Heart left ventricle (tissue), 13 donors: ENCODE results near the gene MAP9.

Experiments
- POLR2A ChIP-seq, 2 donors: fragments of 450-650 bp; IDR thresholded peaks; one replicate each; pipeline ENCODE4 v1.6.1; 2017; ENCODE audit warnings: antibody characterized with exemption in 2 of 2, mild to moderate bottlenecking in 2 of 2, moderate library complexity in 2 of 2
- TF ChIP-seq, protein P1 (sequence below), 12 donors: fragments of 200-600 bp; sonication (generic) in 4 of 12; IDR thresholded peaks; one replicate each; pipeline versions ENCODE4 v1.5.0 to v1.8.0; 2018 to 2022; ENCODE audit warnings: antibody characterized with exemption in 12 of 12, mild to moderate bottlenecking in 5 of 12
- donor health status: ischemic (EF 13 %, LVEDD 7.1; RV severe dilation, severe dysfunction).
- donor health status: DM: no; HTN: yes; CAD: no.
- donor health status: DM: no; HTN: no; CAD: no.
- donor health status: ischemic (EF 25% LVEDD 6.9; RV normal size, moderate dysfunction).
- donor health status: ischemic (EF 25% LVEDD 5.7; RV mildly dilated, moderate dysfunction).
- donor health status: ischemic (EF 35%, LVEDD 5.7; RV mildly dilated, moderate dysfunction).
- donor health status: nonischemic (EF 11% LVEDD 7.7; RV severe dilation, severe dysfunction).
- donor health status: DM: yes; HTN: yes; CAD: no.
- donor health status: PGD.
- donor health status: ischemic (EF 29% LVEDD 5.4; RV normal size, mild dysfunction).
- donor health status: nonischemic (EF 23%, LVEDD 6.1; RV moderate dilation, normal function).

DNA sequence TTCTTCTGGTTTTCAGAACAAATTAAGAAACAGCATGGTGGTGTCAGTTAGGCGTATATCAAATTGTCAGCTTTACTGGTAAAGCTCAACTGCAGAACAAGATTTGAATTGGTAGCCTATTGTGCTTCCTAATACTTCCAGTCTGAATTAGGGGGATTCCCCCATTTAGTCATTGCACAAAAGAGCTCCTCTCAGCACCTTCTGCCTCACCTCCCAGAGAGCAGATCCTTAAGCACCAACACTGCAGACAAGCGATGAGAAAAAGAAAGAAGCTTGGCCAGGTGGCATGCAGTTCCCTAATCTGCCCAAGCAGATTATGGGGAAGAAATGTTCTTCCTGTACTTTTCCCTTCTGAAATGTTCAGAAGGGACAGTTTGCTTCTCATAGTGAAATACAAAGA is 9.2 kb downstream of the MAP9 start:
- TF ChIP-seq, protein P1, sequence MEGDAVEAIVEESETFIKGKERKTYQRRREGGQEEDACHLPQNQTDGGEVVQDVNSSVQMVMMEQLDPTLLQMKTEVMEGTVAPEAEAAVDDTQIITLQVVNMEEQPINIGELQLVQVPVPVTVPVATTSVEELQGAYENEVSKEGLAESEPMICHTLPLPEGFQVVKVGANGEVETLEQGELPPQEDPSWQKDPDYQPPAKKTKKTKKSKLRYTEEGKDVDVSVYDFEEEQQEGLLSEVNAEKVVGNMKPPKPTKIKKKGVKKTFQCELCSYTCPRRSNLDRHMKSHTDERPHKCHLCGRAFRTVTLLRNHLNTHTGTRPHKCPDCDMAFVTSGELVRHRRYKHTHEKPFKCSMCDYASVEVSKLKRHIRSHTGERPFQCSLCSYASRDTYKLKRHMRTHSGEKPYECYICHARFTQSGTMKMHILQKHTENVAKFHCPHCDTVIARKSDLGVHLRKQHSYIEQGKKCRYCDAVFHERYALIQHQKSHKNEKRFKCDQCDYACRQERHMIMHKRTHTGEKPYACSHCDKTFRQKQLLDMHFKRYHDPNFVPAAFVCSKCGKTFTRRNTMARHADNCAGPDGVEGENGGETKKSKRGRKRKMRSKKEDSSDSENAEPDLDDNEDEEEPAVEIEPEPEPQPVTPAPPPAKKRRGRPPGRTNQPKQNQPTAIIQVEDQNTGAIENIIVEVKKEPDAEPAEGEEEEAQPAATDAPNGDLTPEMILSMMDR (IDR thresholded peaks at IDR 0.05), result no peak
- TF ChIP-seq POLR2A (IDR thresholded peaks at IDR 0.05), result no peak
